HG03565 (cell line): ENCODE data around the gene MYLK.
"Not testable (repeated sequence)": the region's sequence is repeated elsewhere in the genome, so short reads cannot be mapped to it uniquely, and the experiment has no call there.

Experiments used
- ATAC-seq: cut with Tn5 transposase; IDR thresholded peaks from one replicate; pipeline ENCODE4 v1.9.1; 2021; ENCODE audit warnings: mild to moderate bottlenecking, moderate library complexity; ENCODE audit not compliant: unreplicated experiment

Gene MYLK

GRCh38 chr3:123728014-123728413 lies 156.1 kb downstream of the MYLK start:
- ATAC-seq = no peak

DNA sequence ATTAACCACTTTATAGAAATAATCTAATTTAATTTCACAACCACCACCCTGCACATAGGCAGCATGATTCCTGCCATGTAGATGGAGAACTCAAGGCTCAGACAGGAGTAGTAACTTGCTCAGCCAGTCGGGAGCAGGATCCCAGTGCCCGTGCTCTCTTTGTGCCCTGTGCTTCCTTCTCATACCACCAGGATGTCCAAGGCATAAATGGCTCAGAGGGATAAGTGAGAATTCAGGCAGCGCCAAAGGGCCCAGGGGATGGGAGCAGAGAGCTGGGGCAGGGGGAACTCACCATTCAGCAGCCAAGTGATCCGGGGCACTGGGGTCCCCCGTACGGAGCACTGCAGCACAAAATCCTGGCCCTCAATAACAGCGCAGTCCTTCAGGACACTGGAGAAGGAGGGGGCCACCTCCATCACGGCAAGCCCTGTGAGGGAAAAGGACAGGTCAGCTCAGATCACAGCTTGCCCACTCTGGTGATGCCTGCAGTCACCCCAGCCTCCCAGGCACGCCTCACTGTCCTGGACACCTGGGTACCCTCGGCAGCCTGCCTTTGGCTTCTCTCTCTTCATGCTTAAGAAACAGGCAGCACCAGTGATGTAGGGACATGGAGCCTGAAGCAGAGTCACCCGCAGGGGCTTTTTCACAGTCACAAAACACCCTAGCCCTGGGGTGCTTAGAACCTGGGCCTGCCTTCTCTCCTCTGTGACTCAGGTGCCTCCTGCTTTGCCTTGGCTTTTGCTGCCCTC lies 158.3 kb downstream of the MYLK start:
- ATAC-seq = no peak

DNA sequence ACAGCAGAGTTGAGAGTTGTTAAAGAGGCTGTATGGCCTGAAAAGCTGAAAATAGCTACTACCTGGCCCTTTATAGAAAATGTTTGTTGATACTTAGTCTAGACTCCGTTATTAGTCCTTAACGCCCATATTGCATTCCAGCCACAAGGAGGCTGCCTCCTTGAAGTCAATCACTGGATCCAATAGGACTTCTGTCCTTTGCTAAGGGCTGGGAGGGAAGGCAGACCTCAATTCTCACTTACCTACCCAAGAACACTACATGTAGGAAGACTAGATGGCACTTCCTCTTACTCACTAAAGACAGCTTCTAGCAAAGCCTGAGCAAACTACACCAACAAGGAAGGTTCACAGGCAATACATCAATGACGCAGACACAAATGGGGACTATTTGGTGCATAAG lies 159.8 kb downstream of the MYLK start:
- no peak for ATAC-seq

GRCh38 chr3:123723522-123724168 lies 160.5 kb downstream of the MYLK start:
- ATAC-seq = peak; percentile 53

DNA sequence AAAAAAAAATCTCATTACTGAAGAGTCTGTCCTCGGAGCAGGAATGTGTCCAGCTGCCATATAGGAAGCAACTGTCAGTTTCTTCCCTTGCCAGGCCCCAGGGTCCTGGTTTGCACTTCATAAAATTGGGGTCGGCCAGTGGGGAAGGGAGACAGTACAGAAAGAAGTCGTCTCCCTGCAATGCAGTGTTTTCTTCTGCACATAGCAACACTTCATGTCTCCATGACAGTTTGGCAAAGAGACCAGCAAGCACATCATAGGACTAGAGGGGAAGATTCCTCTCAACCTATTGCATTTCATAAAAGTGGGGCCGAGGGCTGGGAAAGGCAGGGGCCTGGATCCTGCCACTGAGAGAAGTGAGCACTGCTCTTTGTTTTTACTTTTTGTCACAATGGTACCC lies 161.1 kb downstream of the MYLK start:
- no peak for ATAC-seq

DNA sequence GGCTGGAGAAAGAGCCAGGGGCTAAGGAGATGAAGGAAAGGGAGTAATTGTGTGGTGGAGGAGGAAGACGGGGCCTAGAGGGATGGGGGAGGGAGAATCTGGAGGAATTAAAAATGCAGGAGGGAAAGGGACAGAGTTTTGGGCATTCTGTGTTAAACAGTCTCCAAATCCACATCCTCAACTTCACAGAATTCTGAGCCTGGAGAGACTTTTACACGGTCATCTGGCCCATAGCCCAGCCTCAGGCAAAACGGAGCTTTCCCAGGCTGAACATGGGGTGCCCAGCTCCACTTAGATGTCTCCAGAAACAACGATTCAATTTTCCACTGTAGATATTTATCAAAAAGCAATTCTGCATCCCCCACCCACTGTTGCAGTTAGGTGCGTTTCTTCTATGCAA lies 161.7 kb downstream of the MYLK start:
- ATAC-seq = no peak

- ATAC-seq = no peak
These were observed 162.1 kb downstream of the MYLK start for GRCh38 chr3:123722021-123722420.

DNA sequence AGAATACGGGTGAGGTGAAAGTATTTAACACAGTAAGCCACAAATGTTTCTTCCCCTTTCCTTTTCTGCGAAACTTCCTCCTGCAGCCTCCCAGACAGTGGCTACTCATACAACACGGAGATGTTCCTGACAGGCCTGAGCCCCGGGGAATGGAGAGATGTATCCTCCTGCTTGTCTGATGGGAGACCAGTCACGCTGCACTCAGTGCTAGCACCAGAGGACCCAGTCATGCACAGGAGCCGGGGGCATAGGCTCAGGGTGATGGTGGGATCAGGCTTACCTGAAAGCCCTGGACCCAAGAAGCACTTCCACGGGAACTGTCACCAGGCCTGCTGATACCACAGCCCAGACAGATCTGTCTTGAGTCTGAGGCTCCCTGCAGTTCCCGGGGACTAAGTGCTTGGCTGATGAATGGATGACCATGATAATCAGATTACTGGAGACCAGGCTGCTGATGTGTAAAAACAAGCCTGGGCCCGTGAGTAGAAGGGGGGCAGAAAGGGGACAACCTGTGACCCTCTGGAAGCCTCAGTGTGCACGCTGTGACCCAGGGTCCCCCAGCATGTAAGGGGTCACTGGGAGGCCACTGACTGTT lies 162.9 kb downstream of the MYLK start:
- not testable (repeated sequence) for ATAC-seq

GRCh38 chr3:123720638-123721037 lies 163.5 kb downstream of the MYLK start:
- ATAC-seq = no peak

DNA sequence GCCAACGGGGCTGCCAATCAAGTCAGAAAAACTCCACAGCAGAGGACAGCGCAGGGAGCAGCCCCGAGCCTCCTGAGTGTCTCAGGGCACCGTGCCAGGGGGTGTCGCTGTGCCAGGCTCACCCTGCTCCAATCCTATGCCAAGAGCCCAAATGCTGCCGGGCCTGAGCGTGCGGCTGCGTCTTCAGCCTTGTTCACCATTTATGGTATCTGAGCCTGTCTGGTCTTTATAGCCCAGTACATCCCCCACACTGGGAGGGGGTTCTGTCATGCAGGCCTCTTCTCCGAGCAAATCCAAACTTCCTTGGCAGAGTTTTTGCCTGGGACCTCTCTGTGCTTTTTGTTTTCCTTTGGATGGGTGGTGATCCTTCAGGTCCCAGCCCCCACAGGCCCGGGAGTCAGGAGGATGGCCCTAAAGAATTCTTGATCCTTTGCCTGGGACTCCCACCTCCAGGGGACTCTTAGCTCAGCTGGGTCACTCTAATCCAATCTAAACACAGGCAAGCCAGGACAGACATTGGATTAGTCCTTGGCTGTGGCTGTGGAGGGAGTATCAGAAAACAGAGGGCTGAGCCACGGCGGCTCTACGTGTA lies 164.2 kb downstream of the MYLK start:
- ATAC-seq = no peak

- ATAC-seq = peak; percentile 53
These were observed 164.9 kb downstream of the MYLK start for GRCh38 chr3:123719061-123719756.

GRCh38 chr3:123718108-123718507 lies 166.0 kb downstream of the MYLK start:
- ATAC-seq = no peak

- not testable (repeated sequence) for ATAC-seq
These were observed 166.7 kb downstream of the MYLK start for GRCh38 chr3:123717451-123717850.

GRCh38 chr3:123716411-123716810 lies 167.7 kb downstream of the MYLK start:
- no peak for ATAC-seq

DNA sequence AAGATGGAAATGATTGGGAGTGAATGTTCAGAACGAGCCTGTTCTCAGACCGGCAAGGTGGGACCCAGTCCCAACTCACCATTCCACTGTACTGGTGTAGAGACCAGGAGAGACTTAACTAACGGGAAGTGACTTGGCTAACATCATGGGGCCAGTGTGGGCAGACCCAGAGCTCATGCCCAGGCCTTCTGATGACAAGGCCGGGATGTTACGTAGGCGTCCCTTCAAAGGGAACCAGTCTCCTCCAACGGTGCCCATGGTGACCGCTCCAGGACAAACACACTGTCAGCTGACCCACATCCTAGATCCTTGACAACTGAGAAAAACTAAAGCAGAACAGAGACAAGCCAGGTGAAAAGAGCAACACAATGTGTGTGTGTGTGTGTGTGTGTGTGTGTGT lies 170.9 kb downstream of the MYLK start:
- ATAC-seq = no peak

DNA sequence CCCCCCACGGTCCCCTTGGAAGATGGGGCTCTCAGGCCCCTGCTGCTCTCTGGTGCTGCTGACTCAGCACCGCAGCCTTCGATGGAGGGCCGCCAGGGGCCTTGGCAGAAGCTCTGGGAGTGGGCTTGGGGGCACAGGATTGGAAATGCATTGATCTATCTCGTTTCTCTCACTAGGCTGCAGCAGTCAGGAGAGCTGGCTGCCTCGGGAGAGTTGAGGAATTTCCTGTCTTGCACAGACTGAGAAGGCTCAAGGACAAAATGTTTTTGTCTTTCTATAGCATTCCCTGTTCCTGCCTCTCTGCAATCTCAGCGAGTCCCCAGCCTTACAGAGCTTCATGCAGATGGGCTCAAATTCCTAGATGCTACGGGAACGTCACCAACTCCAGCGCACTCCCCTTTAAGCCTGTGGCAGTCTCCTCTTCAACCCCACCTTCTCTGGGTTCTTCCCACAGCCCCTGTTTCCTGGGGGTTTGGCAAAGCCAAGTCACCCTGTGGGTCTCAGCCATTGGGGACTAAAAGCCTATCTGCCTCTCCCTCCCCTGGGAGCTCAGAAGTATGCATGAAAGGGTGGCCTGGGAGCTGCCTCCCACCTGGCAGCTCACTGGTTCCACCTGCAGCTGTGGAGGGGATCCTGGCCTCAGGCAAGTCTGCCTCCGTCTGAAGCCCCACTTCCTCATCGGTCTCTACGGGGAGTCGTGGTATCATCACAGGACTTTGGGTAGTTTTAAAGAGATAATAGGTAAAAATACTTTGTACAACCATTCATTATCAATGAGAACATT lies 171.9 kb downstream of the MYLK start:
- ATAC-seq = no peak

GRCh38 chr3:123711356-123711755 lies 172.8 kb downstream of the MYLK start:
- no peak for ATAC-seq

- no peak for ATAC-seq
These were observed 175.6 kb downstream of the MYLK start for GRCh38 chr3:123708531-123708930.

GRCh38 chr3:123707641-123708040 lies 176.5 kb downstream of the MYLK start:
- not testable (repeated sequence) for ATAC-seq

DNA sequence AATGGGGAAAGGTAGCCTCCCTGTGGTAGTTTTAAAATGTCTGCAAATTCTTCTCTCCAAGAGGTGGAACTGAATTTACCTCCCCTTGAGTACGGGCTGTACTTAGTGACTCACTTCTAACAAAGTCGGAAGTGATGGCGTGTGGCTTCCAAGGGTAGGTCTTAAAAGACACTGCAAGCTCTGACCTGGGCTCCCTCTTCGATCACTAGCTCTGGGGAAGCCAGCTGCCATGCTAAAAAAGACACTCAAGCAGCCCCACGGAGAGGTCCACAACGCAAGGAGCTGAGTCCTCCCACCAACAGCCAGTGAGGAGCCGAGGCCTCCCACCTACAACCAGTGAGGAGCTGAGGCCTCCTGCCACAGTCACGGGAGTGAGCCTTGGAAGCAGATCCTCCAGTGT lies 177.3 kb downstream of the MYLK start:
- ATAC-seq = no peak
